ENCODE results near the gene TTC9B.

Gene TTC9B

DNA sequence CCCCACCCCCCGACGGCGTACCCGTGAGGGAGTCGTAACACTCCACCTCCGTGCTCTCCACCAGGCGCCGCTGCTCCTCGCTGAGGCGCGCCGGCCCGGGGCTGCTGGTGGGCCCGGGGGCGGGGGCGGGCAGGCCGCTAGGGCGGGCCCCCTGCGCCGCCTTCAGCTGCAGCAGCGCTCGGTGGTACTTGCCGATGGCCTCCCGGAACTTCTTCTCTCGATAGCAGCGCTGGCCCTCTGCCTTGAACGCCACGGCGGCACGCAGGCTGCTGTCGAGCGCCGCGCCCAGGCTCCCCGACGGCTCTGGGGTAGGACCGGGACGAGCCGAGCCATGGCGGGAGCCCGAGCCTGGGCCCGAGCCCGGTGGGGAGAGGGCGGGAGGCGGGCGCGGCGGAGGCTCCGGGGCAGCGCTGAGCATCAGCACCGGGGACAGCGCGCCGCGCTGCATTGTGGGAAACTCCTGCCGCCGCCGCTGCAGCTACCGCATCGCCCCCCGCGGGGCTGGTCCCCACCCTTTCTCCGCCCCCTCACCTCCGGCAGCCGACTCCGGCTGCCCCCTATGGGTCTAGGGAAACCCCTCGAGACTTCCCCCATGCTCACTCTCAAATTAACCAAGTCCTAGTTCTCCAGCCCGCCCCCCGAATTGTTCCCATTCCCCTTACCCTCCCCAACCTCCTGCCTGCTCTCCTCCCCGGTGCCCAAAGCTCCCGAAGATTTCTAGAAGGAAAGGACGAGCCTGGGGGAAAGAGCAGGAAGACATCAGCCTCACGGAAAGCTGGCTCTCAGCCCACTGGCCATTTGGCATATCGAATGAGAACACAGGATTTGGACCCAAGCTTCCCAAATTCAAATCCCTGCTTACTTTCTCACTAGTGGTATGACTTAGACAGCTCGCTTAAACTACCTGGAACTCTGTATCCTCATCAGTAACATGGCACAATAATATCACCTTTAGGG, at the start of gene TTC9B:
Gene TTC9B (minus strand): TSS at position 451 of the 957 bp plus-strand sequence. CDS start 3 bp downstream, at position 448.
- no peak for DNase-seq (ENCODE audit: low spot score)

DNA sequence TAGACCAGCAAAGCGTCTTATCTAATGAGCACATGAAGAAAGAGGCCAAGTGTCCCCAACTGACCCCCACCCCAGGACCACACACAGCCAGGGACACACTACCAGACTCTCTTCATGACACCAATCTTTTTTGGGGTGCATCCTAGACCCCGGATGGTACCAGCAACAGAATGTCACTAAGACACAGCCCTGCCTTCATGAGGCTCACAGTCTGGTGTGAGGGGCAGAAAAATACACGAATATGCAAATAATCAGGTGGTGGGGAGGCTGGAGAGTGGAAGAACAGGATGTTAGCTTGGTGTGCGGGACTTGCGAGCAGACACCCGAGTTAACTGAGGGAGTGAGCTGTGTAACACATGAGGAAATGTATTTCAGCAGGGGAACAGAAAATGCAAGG, 49.4 kb upstream of the TTC9B start:
- DNase-seq (ENCODE audit: low spot score): no peak

DNA sequence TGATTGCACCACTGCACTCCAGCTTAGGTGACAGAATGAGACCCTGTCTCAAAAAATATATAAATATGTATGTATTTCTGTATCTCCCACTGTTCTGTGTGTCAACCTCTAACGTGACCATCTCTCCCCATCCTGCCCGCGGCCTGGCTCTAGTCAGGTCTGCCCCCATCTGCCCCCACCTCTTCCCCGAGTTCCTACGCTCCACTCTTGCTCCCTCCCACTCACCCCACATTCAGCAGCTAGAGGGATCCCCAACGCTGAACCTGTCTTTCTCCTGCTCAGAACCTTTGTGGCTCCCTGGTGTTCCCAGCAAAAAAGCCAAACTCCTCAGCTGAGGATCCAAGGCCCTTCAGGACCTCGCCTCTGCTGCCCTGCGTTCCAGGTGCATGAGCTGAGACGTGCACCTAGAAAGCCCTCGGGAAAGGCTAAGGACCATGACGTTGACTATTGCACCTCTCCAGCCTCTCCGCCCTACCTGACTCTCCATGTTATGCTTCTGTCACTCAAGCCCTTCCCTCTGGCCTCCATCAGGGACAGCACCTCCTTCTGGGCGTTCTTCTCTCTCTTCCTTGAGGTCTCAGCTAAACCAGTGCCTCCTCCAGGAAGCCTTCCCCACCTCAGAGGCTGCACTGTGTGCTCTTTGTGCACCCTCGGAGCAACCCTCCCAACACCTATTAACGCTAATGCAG, 48.9 kb upstream of the TTC9B start:
- no peak for DNase-seq (ENCODE audit: low spot score)

DNA sequence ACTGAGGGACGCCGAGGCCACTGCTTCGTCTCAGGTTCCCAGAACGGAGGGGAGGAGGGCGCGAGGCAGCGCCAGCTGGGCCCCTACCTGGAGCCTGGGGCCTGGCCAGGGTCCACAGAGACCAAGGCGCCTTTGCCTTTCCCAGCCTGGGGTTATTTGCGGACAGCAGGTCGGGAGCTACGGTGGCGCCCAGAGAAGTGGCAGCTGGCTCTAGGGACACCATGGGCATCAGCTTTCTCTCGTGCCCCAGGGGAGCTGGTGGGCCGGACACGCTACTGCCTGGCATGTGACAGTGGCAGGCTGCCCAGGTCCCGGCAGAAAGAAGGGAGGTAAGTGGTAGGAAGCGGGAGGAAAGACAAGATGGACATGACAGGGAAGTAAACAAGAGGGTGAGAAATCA, 47.9 kb upstream of the TTC9B start:
- no peak for DNase-seq (ENCODE audit: low spot score)

DNA sequence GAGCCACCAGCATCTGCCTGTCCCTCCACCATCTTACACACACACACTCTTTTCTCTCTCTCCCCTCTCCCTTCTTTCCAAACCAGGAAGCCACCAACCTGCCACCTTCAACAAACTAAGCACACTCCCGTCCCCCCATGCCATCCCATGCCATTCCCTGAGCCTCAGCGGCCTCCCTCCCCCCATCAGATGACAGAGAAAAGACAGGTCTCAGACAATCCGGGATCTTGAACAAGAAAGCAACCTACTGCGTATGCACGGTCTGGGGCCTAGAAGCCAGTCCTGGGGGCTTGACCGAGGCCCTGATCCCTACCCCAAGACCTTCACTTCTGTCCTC, 47.5 kb upstream of the TTC9B start:
- DNase-seq (ENCODE audit: low spot score): no peak

DNA sequence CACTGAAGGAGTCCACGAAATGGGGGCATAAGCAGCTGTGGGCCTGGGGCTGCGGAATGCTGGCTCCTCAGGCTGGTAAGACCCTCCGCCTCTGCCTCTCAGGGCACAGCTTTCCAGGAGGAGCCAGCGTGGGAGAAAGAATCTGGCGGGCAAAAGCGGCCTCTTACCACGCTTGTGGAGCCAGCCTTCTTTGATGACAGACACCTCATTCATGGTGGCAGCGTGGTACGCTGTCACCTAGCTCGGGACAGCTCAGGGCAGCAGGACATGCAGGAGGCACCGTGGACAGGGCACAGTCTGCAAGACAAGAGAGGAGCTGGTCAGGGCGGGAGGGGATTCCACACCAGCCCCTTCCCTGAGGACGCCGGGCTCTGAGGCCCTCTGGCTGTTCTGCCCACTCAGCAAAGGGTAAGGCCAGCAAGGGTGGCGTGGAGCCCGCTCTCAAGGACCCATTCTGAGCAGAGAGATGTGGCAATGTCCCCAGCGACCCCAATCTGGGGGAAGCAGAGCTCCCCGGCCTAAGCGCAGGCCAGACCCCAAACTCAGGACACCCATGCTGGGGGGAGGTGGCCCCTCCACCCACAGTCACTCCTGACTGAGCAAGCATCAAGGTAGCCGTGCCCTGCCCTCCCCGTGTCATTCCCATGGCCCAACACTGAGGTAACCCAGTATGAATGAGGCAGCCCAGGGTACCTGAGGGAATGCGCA, 47.0 kb upstream of the TTC9B start:
- DNase-seq (ENCODE audit: low spot score): no peak

DNA sequence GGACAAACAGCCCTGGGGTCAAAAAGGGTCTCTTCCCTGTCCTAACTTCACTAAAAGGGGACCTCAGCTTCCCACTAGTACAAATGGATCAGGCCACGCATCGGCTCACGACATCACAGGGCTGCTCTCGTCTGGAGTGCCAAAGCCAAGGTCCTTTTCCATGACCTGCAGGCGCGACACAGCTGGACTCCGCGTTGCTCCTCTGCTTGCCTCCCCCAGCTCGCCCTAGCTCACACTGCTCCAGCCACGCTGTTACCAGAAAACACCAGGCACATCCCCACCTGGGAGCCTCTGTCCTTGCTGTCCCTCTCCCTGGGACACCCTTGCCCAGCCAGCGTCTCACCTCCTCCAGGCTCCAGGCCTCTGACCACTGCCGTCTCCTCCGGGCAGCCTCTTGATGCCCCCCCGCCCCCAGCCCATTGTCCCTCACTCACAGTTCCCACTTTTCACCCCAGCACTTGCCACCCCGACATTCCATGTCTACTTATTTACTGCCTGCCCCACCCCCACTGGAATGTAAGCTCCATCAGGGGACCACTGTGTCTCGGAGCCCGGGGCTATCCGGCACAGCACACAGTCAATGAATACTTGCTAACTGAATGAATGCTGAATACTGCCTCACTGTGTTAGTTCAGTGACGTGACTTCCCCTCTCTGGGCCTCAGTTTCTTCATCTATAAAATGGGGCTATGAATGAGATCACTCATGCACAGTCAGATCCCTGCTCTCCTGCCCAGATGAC, 46.3 kb upstream of the TTC9B start:
- DNase-seq (ENCODE audit: low spot score): no peak

DNA sequence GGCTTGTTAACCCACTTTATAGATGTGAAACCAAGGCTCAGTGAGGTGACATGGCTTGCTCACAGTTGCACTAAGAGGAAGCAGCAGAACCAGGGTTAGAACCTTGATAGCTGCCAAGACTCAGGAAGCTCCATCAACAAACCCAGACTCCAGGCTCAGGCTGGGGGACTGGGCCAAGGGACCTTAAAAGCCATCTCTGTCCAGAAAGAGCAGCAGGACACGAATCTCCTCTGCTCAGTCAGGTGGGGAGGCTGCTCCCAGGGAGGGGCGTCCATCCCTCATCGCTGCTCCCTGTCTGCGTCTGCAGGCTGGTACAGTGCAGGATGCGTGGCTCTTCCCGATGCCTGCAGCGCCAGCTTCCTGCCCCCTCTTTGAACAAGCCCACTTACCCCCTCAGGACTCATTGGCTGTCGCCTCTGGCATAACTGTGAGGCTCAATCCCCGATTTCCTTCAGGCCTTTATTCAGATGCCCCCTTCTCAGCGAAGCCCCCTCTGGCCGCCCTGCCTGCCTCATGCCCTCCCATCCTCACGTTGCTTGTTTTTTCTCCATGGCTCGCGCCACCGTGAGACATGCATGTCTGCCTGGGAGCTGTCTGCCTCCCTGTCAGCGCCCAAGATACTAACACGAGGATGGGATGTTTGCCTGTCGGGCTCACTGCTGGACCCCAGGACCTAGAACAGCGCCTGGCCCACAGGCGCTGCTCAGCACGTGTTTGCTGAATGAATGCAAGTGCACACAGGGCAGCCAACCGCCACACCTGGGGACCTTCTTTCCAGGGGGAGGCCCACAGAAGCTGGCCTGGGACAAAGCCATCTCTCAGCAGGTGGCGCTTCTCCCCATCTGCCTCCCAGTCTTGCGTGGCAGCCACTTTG, 45.5 kb upstream of the TTC9B start:
- DNase-seq (ENCODE audit: low spot score): no peak

DNA sequence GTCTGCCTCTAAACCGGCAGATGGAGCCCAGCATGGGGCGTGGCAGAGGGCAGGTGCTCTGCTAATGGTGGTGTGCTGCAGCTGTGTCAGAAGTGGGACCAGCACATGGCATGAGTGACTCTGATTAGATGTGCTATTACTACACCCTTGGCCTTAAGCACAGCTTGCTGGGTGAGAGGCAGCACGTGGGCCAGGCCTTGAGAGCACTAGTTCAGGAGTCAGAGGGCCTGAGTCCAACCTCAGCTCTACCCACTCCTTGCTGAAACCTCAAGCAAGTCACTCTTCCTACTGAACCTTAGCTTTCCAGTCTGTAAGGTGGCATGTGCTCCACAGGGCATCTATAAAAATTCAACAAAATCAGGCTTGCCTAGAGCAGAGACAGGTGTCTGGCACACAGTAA, 44.2 kb upstream of the TTC9B start:
- no peak for DNase-seq (ENCODE audit: low spot score)

DNA sequence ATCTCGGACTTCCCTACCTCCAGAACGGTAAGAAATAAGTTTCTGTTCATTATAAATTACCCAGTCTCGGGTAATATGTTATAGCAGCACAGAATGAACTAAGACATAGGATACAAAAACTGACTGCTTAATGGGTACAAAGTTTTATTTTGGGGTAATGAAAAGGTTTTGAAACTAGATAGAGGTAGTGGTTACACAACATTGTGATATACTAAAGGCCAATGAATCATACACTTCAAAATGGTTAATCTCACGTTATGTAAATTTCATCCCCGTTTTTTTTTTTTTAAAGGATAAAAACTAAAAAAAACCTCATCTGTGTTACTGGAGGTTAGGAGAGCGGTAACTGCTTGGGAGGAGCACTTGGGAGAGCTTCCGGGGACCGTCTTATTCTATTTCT, 43.4 kb upstream of the TTC9B start:
- DNase-seq (ENCODE audit: low spot score): no peak

DNA sequence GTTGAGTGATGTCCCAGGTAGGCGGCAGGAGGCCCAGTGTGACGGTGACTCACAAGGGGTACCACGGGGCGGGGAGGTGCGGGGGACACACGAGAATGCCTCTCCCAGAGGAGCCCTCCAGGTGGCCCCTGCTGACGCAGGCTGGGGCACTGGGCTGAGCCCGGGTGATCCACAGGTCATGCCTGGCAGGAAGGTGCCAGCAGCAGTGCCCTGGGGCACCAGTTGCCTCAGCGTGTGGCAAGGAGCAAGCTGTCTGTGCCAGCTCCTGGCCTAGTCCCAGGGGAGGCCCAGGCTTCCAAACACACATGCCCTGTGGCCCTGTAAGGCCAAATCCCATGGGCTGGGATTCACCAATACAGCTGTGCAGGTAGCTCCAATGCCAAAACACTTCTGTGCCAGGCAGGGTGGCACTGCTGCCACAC, 38.9 kb upstream of the TTC9B start:
- no peak for DNase-seq (ENCODE audit: low spot score)

DNA sequence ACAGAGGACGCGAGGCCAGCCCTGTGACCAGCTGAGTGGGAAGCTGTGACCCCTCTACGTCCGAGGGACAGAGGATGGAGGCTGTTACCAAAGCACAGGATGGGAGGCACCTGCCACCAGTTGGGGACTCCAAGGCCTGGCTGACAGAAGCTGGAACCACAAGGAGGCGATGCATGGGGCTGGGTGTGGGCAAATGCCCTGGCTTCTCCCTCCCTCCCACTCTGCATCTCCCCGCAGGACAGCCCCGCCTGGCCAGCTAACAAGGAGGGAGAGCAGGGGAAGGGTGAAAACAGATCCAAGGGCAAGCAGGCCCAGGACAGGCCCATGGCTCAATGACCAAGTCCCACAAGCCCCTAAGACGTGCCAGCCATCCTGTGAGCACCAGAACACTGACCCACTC, 38.3 kb upstream of the TTC9B start:
- DNase-seq (ENCODE audit: low spot score): no peak

DNA sequence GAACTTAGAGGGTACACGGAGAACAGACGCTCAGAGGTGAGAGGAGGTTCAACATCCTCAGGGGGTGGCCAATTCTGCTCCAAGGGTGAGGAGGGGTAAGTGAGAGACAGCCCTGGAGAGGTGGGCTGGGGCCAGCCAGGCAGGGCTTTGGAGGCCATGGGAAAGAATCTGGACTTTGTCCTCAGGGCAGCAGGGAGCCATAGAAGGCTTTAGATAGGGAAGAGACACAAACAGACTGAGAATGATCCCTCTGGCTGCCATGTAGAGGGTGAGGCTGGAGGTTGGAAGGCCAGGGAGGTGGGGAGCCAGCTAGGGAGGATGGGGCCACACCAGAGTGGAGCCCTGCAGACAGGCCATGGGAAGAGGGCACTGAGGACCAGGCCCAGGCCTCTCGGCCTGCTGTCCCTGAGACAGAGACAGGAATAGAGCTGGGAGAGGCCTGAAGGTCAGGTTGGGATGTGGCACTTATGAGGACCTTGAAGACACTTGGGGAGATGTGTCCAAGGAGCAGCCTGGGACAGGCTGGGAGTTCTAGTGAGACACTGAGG, 37.5 kb upstream of the TTC9B start:
- DNase-seq (ENCODE audit: low spot score): no peak

DNA sequence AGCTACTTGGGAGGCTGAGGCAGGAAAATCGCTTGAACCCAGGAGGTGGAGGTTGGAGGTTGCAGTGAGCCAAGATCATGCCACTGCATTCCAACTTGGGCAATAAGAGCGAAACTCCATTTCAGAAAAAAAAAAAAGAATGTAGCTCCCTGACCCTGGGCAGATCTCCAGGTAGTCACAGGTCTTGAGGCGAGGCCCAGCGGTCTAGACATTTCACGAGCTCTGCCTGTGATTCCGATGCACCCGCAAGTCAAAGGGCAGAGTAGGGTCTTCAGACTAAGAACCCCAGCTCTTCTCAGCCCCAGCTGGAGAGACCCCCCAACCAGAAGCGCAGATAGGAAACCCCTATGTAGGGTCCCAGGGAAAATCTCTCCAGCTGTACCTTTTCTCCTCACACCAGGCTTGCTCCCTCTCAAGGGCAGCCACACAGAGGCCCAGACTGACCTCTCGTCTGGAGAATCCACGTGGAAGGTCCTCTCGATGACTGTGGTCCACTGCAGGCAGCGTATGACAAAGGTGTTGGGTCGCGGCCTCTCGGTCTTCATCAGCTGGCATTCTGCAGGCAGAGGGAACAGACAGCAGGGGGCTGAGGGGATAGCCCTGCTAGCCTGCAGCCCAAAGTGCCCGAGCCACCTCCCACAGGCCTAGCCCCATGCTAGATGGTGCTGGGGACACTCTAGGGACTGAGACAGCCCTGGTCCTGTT, 36.7 kb upstream of the TTC9B start:
- DNase-seq (ENCODE audit: low spot score): no peak

DNA sequence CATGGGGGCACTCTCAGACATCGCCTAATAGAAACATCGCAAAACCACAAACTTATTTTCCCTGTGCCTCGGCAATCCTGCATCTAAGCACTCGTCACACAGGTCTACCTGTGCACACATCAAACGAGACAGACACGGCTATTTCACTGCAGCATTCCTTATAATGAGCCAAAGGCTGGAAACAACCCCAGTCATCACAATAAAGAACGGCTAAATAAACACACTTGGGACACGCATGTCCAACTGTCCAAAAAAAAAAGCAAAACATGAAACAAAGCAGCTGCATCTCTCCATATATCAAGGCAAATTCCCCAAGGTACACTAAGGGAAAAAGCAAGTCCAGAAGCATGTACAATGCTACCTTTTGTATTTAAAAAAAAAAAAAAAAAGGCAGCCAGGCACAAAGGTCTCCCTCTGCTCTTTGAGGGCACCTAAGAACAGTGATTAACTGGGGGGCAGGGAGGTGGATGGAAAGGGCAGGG, 35.5 kb upstream of the TTC9B start:
- no peak for DNase-seq (ENCODE audit: low spot score)

DNA sequence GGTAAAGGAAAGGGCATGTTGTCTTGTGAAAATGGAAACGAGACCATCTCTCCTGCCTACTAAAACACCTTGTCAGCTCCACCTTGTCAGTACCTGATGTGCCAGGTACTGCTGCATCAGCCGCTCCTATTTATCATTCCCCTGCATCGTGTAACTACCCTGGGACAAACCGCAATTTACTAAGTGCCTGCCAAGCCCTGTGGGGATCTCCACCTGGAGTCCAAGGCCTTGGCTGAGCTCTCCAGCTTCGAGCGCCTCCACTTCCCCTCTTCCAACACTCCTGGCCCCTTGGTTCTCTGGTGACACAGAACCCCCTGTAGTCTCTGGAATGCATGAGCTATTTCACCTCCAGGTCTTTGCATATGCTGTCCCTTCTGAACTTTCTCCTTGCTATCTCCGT, 34.2 kb upstream of the TTC9B start:
- DNase-seq (ENCODE audit: low spot score): no peak

DNA sequence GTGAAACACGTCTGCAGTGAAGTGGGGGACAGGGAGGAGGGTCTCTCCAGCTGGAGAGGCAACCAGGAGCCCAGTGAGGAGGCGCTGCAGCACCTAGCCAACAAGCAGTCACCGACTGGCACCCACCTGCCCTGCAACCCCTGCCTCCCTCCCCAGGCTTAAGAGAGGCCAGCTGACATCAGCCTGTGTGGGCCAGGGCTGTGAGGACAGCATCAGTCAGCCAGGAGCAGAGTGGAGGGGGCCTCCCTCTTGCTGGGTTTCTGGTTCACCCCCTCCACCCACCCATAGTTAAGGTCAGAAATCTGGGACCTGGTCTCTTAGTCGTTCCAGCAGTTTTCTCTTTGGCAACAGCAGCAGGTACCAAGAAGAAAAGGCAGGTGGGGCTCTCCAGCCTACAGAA, 33.8 kb upstream of the TTC9B start:
- no peak for DNase-seq (ENCODE audit: low spot score)

DNA sequence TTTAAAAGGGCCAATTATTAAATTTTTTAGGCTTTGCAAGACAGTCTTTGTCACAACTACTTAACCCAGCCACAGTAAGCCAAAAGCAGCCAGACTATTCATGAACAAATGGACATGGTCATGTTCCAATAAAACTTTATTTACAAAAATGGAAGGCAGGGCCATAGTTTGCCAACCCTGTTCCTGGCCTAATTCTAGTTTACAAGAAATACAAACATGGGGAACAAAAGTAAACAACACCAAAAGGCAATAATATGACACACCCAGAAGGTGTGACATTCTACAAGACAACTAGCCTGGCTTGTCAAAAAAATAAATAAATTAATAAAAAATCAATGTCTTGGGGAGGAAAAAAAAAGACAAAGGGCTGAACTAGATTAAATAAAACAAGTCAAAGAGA, 33.1 kb upstream of the TTC9B start:
- no peak for DNase-seq (ENCODE audit: low spot score)

DNA sequence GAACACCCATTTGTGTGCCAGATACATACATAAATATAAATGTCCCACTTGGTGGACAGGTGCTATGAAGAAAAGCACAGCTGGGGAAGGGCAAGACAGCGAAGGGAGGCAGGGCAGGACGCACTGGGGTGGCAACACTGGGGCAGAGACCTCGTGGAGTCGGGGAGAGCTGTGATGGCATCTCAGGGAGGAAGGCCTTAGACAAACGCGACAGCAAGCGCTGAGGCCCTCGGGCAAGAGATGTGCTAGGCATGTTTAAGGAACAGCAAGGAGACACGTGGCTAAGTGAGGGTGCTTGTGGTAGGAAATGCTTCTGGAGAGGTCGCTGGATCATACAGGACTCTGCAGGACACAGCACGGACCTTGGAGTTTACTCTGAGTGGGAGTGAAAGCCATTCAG, 31.6 kb upstream of the TTC9B start:
- no peak for DNase-seq (ENCODE audit: low spot score)

DNA sequence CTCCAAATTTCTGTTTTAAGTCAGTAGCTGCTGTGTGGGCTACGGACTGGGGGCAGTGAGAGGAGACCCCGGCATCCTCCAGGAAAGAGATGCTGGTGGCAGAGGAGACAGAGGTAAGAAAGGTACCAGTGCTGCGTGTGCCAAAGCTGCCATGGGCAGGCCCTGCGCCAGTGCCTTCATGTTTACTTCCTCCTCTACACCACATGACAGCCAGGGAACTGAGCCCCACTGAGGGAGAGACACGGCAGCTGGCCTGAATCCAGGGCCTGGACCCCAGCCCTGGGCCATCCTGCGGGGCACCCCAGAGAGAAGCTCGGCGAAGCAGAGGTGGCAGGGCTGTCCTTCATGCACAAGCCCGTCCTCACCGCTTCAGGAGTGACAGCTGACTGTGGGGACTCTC, 31.0 kb upstream of the TTC9B start:
- DNase-seq (ENCODE audit: low spot score): no peak

All from LoVo (cell line).